Kidney epithelial cell (primary cell): ENCODE measurements around the gene MIDN. TPM values are rescaled to one million over a fixed set of nuclear protein-coding genes. Genes with fewer than 3 reads are reported as not detected.

ENCODE experiments used
- DNase-seq: peaks from one replicate; pipeline ENCODE4 v3.0.0-alpha.2; 2010; ENCODE audit warnings: low read depth
- H3K27me3 ChIP-seq: 2 replicates; pipeline ENCODE4 v1.6.0; 2011; ENCODE audit warnings: low read length; ENCODE audit not compliant: control insufficient read depth, insufficient read depth
- H3K36me3 ChIP-seq: 2 replicates; pipeline ENCODE4 v1.5.1; 2011; ENCODE audit warnings: low read length; ENCODE audit not compliant: control insufficient read depth, insufficient read depth
- H3K4me3 ChIP-seq: 2 replicates; pipeline ENCODE4 v1.5.1; 2011; ENCODE audit warnings: low read depth, mild to moderate bottlenecking, control low read depth, low read length
- total RNA-seq: library from RNA; depleted of rRNA; stranded (reverse); fragments of >200 nt; gene quantifications from 2 replicates; pipeline ENCODE4 v1.2.3, GENCODE V29; 2015
- TF ChIP-seq, protein P1 (sequence below): IDR thresholded peaks from 2 replicates; pipeline ENCODE4 v1.5.1; 2011; ENCODE audit warnings: mild to moderate bottlenecking, moderate library complexity, low read length, control low read depth, inconsistent platforms; ENCODE audit not compliant: insufficient read depth, poor library complexity, severe bottlenecking

MIDN gene
- total RNA-seq, 1 donor from 2014 or later = 69.4 TPM

- no peak overlapping the region for H3K4me3 ChIP-seq
- TF ChIP-seq, protein P1, sequence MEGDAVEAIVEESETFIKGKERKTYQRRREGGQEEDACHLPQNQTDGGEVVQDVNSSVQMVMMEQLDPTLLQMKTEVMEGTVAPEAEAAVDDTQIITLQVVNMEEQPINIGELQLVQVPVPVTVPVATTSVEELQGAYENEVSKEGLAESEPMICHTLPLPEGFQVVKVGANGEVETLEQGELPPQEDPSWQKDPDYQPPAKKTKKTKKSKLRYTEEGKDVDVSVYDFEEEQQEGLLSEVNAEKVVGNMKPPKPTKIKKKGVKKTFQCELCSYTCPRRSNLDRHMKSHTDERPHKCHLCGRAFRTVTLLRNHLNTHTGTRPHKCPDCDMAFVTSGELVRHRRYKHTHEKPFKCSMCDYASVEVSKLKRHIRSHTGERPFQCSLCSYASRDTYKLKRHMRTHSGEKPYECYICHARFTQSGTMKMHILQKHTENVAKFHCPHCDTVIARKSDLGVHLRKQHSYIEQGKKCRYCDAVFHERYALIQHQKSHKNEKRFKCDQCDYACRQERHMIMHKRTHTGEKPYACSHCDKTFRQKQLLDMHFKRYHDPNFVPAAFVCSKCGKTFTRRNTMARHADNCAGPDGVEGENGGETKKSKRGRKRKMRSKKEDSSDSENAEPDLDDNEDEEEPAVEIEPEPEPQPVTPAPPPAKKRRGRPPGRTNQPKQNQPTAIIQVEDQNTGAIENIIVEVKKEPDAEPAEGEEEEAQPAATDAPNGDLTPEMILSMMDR = no peak
- H3K36me3 ChIP-seq = peaks cover 5% of the 10 kb centered on the region
Measured at GRCh38 chr19:1277061-1277460, 28.7 kb downstream of the MIDN start.

DNA sequence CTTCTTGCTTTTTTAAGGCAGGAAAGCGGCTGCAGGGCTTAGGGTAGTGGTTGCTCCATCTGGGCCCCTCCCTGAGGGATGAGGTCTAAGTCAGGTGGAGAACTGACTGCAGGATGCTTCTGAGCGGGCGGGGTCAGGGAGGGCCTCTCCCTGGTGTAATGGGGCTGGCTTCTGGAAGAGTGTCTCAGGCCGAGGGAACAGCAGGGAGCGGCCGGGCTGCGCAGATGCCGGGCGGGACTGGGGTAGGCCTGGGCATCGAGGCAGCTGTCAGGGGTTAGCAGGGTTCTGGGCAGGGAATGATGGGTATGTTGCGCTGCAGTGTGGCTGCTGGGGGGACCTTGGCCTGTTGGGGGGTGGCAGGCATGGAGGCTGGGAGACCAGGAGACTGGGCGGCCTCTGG lies 29.7 kb downstream of the MIDN start:
- no peak for DNase-seq
- Histone ChIP-seq H3K36me3 (peaks cover 3% of the 10 kb centered on the region), H3K27me3 (peaks cover 4% of the 10 kb centered on the region), H3K4me3 (no peak overlapping the region)
- TF ChIP-seq, protein P1 = no peak

More at GRCh38 chr19:1277061-1277460, 28.7 kb downstream of the MIDN start:
- no peaks in the 10 kb centered on the region for H3K27me3 ChIP-seq
- no peak for DNase-seq

- Histone ChIP-seq H3K36me3 (peaks cover 3% of the 10 kb centered on the region), H3K27me3 (peaks cover 13% of the 10 kb centered on the region), H3K4me3 (no peak overlapping the region)
- no peak for DNase-seq
- TF ChIP-seq, protein P1 = no peak
Measured at GRCh38 chr19:1278713-1279660, 30.6 kb downstream of the MIDN start.

DNA sequence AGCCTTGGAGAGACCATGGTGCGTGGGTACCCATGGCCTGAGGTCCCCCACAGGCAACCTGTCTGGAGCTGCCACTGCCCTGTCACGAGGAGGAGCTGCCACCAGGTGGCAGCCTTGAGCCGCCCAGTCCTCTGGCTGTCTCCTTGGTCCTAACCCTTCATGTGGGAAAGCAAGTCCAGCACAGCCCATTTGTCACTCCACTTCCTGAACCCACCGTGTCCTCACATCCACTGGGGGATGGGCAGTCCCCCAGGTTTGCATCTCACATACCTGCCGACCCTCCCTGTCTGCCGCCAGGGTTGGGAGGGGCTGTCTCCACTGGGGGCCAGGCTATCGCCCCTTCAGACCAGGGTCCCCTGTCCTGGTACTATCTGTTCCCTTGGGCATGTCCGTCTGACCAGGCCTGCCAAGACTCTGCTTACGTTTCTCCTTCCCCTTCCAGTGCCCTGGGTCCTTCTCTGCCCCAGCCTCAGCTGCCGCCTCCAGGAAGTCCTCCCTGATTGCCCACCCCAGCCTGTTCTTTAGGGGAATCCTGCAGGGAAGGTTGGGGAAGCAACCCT lies 31.5 kb downstream of the MIDN start:
- TF ChIP-seq, protein P1 = peak; percentile 97
- DNase-seq = no peak
- H3K4me3 ChIP-seq = no peak overlapping the region
- H3K36me3 ChIP-seq = no peaks in the 10 kb centered on the region
- peaks cover 22% of the 10 kb centered on the region for H3K27me3 ChIP-seq

DNA sequence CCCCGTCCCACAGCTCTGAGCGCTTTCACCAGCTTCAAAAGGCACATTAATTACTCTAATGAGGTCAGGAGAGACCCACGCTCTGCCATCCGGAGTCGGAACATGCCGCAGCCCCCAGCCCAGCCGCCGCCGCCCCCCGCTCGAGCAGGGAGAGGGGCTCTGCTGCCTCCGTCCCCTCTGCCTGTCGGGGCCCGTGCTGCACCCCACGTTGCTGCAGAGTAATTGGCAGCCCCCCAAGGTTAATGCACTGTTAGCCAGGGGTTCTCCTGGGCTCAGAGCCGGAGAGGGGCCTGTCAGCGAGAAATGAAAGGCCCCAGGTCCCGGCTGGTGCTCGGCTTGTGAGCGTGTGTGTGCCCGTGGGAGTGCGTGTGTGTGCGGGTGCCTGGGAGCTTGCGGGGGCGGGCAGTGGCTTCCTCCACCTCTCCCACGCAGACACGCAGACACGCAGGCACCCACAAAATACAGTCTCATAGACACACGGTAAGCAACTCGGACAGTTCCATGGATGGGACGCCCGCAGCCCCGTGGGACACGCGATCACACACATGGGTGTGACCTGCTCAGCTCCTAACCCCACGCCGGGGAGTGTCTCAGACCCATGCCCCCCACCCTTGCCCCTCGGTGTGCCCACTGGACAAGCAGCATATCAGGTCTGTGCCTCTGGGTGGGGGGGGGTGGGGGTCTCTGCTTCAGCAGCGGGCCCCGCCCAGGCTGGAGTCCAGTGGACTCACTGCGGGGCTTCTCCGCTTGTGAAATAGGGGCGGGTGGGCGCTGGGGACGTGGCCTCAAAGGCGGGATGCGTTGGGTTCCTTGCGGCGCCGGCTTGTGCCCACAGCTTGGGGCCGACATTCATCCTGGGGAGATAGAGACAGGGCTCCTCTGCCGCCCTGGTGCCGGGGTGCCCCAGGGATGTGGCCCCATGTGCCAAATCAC lies 32.5 kb downstream of the MIDN start:
- no peak for DNase-seq
- Histone ChIP-seq H3K36me3 (no peaks in the 10 kb centered on the region), H3K27me3 (peaks cover 28% of the 10 kb centered on the region), H3K4me3 (no peak overlapping the region)
- TF ChIP-seq, protein P1 = no peak
